ENCODE data around the gene TFIP11.

The TFIP11 gene

DNA sequence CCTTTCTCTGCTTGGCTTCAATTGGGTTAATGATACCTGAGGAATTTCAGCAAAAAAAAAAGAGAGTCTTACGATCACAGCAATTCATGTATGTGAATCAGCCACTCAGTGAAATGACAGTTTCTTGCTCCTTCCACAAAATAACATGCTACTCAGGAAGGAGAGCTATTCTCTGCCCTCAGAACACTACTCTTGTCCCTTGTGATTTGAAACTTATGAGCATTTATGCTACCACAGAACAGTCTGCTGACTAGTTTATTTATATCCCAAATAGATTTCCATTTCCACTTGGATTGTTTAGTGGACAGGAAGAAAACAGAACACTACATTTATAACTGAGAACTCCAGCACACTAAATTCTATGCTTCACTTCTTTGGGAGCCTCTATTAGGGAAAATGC, 8.5 kb downstream of the TFIP11 start:
- no peak for DNase-seq (ENCODE audit: low spot score)

GRCh38 chr22:26502688-26503561, 9.3 kb downstream of the TFIP11 start:
- DNase-seq (ENCODE audit: low spot score): peak; percentile 42

- DNase-seq (ENCODE audit: low spot score): no peak
These were observed 10.3 kb downstream of the TFIP11 start for GRCh38 chr22:26501996-26502395.

- DNase-seq (ENCODE audit: low spot score): no peak
These were observed 13.0 kb downstream of the TFIP11 start for GRCh38 chr22:26499188-26499703.

DNA sequence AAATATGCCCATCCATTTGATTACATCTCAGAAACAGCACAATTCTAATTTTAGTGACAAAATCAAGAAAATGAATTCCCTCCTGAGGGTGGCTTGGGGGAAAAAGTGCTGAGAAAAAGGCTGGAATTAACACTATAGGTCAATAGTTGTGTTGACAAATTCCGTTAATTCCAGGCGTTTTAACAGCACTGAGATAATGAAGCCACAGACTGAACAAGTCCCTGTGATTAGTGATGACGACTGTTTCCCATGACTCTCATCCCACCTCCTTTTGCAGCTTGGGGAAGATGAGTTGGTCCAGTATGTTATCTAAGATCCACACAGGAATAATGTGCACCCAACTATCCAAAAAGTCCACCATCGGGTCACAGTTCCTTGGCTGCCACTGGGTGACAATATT, 15.8 kb downstream of the TFIP11 start:
- no peak for DNase-seq (ENCODE audit: low spot score)

GRCh38 chr22:26494506-26494905, 17.8 kb downstream of the TFIP11 start:
- no peak for DNase-seq (ENCODE audit: low spot score)

- DNase-seq (ENCODE audit: low spot score): no peak
These were observed 20.1 kb downstream of the TFIP11 start for GRCh38 chr22:26492220-26492619.

DNA sequence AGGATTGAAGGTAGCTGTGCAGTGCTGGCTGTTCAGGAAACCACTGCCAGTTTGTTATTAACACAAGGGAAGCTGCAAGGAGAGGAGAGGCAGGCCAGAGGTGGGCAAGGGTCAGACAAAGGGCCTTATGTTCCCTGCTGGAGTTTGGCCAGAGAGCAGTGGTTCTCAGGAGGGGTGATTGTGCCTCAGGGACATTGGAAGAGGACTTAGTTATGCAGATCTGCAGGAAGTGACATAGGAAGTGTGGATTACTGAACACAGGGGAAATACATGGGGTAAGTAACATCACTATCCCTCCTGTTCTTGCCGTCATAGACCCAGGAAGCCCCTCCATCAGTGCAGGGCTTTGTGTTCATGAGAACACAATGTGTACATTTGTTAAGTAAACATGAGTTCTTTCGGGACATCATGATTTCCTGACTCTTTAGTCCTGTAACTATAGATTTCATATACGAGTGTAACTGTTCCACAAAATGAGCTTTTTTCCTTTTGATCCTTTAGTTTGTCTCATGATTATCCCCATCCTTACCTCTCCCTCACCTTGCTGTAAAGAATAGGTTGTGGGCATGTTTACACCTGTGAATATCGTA, 22.7 kb downstream of the TFIP11 start:
- DNase-seq (ENCODE audit: low spot score): no peak

DNA sequence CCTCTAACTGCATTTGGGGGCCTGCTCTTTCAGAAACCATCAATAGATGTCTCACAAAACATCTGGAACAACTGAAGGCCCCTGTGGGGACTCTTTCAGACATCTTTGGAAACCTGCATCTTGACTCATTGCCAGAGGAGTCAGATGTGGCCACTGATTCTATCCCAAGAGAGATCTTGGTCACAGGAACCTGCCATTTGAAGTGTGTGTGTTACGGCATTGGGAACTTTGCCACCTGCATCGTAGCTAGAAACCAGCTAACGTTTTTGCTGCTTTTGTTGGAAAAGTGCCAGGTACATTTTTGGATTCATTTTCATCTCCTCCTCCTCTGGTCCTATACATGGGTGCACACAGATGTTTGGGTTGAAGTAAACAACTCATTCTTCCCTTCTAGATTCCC, 24.3 kb downstream of the TFIP11 start:
- no peak for DNase-seq (ENCODE audit: low spot score)

DNA sequence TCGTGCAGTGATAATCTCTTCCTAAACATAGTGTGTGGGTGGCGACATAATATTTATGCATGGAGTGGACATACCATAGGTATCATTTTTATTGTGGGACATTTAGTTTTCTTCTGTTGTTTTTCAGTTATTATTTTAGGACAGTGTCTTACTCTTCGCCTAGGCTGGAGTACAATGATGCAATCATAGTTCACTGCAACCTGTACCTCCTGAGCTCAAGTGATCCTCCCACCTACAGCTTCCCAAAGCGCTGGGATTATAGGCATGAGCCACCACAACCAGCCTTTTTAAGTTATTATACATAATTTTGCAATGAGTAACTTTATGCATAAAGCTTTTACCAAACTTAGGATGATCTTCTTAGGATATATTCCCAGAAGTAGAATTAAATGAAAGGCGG, 25.9 kb downstream of the TFIP11 start:
- DNase-seq (ENCODE audit: low spot score): no peak

GRCh38 chr22:26485806-26486390, 26.4 kb downstream of the TFIP11 start:
- no peak for DNase-seq (ENCODE audit: low spot score)

- DNase-seq (ENCODE audit: low spot score): peak; percentile 32
These were observed 27.3 kb downstream of the TFIP11 start for GRCh38 chr22:26485013-26485412.

DNA sequence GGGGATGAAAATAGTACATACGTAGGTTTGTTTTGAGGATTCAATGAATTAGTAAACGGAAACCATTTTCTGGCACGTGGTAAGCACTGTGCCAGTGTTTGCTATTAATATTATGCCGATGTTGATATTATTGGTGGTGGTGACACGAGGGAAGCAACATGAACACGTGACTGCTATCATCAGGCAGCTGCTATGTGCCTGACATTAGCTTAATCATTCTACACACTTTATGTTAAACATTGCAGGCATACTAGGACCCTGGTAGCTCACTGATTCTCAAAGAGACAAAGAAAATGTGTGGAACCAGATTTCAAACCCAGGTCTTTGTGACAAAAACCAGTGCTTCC, 27.9 kb downstream of the TFIP11 start:
- DNase-seq (ENCODE audit: low spot score): no peak

DNA sequence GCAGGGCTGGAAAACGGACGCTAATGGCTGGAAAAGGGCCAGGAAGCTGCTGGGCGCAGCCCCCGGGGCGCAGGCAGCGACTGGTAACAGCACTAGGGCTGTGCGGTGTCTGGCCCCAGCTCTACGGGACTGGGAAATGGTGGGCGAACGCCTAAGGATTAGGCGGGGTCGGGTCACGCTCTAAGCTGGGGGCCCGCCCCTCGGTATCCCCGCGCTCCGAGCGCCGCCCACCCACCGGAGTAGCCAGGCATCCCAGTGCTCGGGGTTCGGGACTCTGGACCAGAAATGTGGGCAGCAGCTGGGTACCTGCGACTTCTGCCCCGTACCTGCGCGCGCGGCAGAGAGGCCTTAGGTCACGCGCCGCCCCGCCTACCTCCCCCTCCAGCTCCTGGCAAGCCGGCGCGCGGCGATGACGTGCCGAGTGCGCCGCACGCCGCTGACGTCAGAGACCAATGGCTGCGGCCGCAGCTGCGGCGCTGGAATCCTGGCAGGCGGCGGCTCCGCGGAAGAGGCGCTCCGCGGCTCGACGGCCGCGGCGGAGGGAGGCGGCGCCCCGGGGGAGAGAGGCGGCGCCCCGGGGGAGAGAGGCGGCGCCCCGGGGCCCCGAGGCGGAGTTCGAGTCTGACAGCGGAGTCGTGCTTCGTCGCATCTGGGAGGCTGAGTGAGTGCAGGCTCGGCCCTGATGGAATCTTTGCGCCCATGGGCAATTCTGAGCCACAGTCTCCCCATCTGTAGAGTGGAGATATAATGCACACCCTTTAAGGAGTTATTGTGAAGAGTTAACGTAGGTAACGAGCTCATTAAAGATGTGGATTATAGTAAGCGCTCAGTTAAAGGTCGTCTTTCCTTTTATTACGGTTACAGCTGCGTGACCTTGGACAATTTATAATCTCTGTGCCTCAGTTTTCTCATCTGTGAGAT, 28.6 kb downstream of the TFIP11 start, which contains the start of the genes HPS4 and SRRD:
HPS4 (minus strand) TSS at position 345 of the 921 bp plus-strand sequence. CDS start 2,021 bp downstream, outside the sequence.
SRRD (plus strand) TSS at position 439 of the 921 bp plus-strand sequence; CDS start at position 453, 14 bp downstream.
- DNase-seq (ENCODE audit: low spot score): peak; percentile 97

GRCh38 chr22:26483043-26483438, 29.2 kb downstream of the TFIP11 start:
- peak; percentile 21 for DNase-seq (ENCODE audit: low spot score)

DNA sequence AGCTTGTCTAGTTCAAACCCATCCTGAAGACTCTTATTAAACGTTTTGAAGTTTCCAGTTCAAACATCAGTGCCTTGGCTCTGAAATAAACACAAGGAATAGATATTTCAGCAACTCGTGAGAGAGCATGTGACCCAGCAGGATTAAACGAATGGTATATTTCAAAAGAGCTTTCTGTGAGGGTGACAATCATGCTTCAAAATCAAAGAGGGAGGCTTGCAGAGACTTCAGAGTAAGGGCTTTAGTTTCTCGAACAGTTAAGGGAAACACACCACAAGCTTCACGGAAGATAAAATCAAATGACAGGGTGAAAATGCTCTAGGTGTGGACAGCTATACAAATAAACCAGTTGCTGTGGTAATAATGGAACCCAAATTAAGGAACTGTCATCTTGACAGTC, 30.1 kb downstream of the TFIP11 start:
- DNase-seq (ENCODE audit: low spot score): no peak

DNA sequence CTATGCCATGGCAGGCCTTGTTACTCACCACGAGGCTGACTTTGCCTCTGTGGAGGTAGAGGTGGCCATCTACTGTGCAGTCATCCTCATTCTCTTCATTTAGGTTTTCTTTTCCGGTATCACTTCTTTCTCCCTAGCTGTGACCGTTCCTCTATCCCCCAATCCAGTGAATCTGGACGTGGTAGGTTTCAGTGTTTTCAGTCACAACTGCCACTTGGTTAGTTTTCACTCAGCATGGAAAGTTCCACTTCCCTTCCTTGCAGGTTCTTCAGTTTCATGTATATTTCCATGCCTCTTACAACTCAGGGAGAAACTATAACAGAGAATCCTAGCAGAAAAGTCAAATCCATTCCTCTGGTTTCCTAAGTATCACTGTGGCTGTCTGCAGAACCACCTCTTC, 30.6 kb downstream of the TFIP11 start:
- DNase-seq (ENCODE audit: low spot score): no peak

- DNase-seq (ENCODE audit: low spot score): no peak
These were observed 31.1 kb downstream of the TFIP11 start for GRCh38 chr22:26481112-26481693.

GRCh38 chr22:26480611-26480932, 31.7 kb downstream of the TFIP11 start:
- no peak for DNase-seq (ENCODE audit: low spot score)

GRCh38 chr22:26479792-26480610, 32.3 kb downstream of the TFIP11 start:
- no peak for DNase-seq (ENCODE audit: low spot score)

Data from GM03348 (cell line).